H1 (cell line): ENCODE data around the gene DYSF. TPM values are rescaled to one million over a fixed set of nuclear protein-coding genes. Genes with fewer than 3 reads are reported as not detected.

ENCODE experiments used
- GTF2F1 ChIP-seq: IDR thresholded peaks from 2 replicates; pipeline ENCODE4 v1.6.1; 2012; ENCODE audit warnings: low read depth, low read length, improper control_type of control experiment, borderline replicate concordance
- KDM1A ChIP-seq: fragments of 200-600, 300-600 bp; sonication (generic); IDR thresholded peaks from 2 replicates; pipeline ENCODE4 v1.7.1; 2016; ENCODE audit warnings: mild to moderate bottlenecking, low read length, borderline replicate concordance
- MAX ChIP-seq: IDR thresholded peaks from 2 replicates; pipeline ENCODE4 v1.6.1; 2012; ENCODE audit warnings: inconsistent platforms
- TAF7 ChIP-seq: optimal IDR thresholded peaks from 2 replicates; pipeline ENCODE3; 2011; ENCODE audit warnings: low read depth, mild to moderate bottlenecking, inconsistent platforms, low read length, moderate library complexity, borderline replicate concordance
- polyA plus RNA-seq, 7 experiments: library from polyadenylated mRNA; depleted of rRNA in 3 of 7; stranded (reverse) in 5 of 7; unstranded in 2 of 7; fragments of >200 nt in 5 of 7; fragments of 200-250 nt in 2 of 7; gene quantifications; 1 replicate in 5 of 7; 2 replicates in 1 of 7; 4 replicates in 1 of 7; pipeline versions ENCODE4 v1.2.1 to v1.2.3, GENCODE V29; 2011 to 2013; ENCODE audit warnings: missing spikeins in 2 of 7, mixed read lengths in 2 of 7
- total RNA-seq: library from RNA; stranded (reverse); fragmentation: NEBNext Ultra II Directional; extraction: Animal tissue kit (Norgen Biotek cat#: 25700); gene quantifications from 2 replicates; pipeline ENCODE4 v1.2.1, GENCODE V29; 2021

Gene DYSF
- total and polyA plus RNA-seq, 2 of the 8 experiments (the other 6 are each of a cell fraction or from before 2014, with no cell fraction given), result 5.8 to 7.1 TPM

GRCh38 chr2:71637736-71638135 lies 184.4 kb downstream of the DYSF start (continued):
- TF ChIP-seq TAF7 (no peak), GTF2F1 (no peak), KDM1A (no peak), MAX (no peak)
